8988T (cell line): ENCODE data around the gene SIPA1L3.

Source experiments
- DNase-seq: peaks from one replicate; pipeline ENCODE4 v3.0.0; 2011

The SIPA1L3 gene

GRCh38 chr19:38130399-38130798 is 223.4 kb downstream of the SIPA1L3 start:
- DNase-seq: no peak

GRCh38 chr19:38132781-38133180 is 225.8 kb downstream of the SIPA1L3 start:
- no peak for DNase-seq

- DNase-seq: no peak
Observed at GRCh38 chr19:38133319-38133718, 226.3 kb downstream of the SIPA1L3 start.

GRCh38 chr19:38134540-38135149 is 227.6 kb downstream of the SIPA1L3 start:
- peak; percentile 75 for DNase-seq

- DNase-seq: no peak
Observed at GRCh38 chr19:38135150-38135998, 228.4 kb downstream of the SIPA1L3 start.

GRCh38 chr19:38139122-38139521 is 232.1 kb downstream of the SIPA1L3 start:
- DNase-seq: no peak

GRCh38 chr19:38141108-38141507 is 234.1 kb downstream of the SIPA1L3 start:
- no peak for DNase-seq

- peak; percentile 95 for DNase-seq
Observed at GRCh38 chr19:38142176-38143035, 235.4 kb downstream of the SIPA1L3 start.

- no peak for DNase-seq
Observed at GRCh38 chr19:38143847-38144246, 236.8 kb downstream of the SIPA1L3 start.

GRCh38 chr19:38144667-38145066 is 237.7 kb downstream of the SIPA1L3 start:
- DNase-seq: no peak

GRCh38 chr19:38145623-38146022 is 238.6 kb downstream of the SIPA1L3 start:
- no peak for DNase-seq

- no peak for DNase-seq
Observed at GRCh38 chr19:38148337-38148736, 241.3 kb downstream of the SIPA1L3 start.

- DNase-seq: no peak
Observed at GRCh38 chr19:38149661-38150061, 242.7 kb downstream of the SIPA1L3 start.

GRCh38 chr19:38151242-38151641 is 244.2 kb downstream of the SIPA1L3 start:
- DNase-seq: no peak

GRCh38 chr19:38152461-38153379 is 245.7 kb downstream of the SIPA1L3 start:
- no peak for DNase-seq

GRCh38 chr19:38155453-38155852 is 248.4 kb downstream of the SIPA1L3 start:
- no peak for DNase-seq

GRCh38 chr19:38158730-38159129 is 251.7 kb downstream of the SIPA1L3 start:
- no peak for DNase-seq

GRCh38 chr19:38162094-38162493 is 255.1 kb downstream of the SIPA1L3 start:
- no peak for DNase-seq

GRCh38 chr19:38162632-38163031 is 255.6 kb downstream of the SIPA1L3 start:
- DNase-seq: no peak

GRCh38 chr19:38163419-38164290 is 256.6 kb downstream of the SIPA1L3 start:
- no peak for DNase-seq

GRCh38 chr19:38164526-38164925 is 257.5 kb downstream of the SIPA1L3 start:
- no peak for DNase-seq
